GM23338 (cell line): ENCODE results near the gene CXCL8. TPM values are rescaled to one million over a fixed set of nuclear protein-coding genes. Genes with fewer than 3 reads are reported as not detected.
A peak's percentile ranks its signal among the peaks of the same experiment; 100 is the strongest.

Experiments used
- ATAC-seq: fragments of 200-7000 bp; cut with Tn5 transposase; 3 replicates; pipeline ENCODE4 v1.9.1; 2020
- DNase-seq: peaks from one replicate; pipeline ENCODE4 v3.0.0-alpha.2; 2015; ENCODE audit warnings: low spot score
- H2AFZ ChIP-seq: fragments of 200-600 bp; sonication (generic); 2 replicates; pipeline ENCODE4 v1.8.0; 2016; ENCODE audit warnings: antibody characterized with exemption, mild to moderate bottlenecking, moderate library complexity
- H3F3A ChIP-seq: fragments of 200-600 bp; sonication (generic); replicated peaks from 2 replicates; pipeline ENCODE4 v1.8.0; 2017; ENCODE audit warnings: antibody characterized with exemption, mixed run types, low read depth
- H3K27ac ChIP-seq: fragments of 200-600 bp; sonication (generic); 2 replicates; pipeline ENCODE4 v1.6.1; 2016; ENCODE audit warnings: low read depth
- H3K27me3 ChIP-seq: fragments of 200-600 bp; sonication (generic); 2 replicates; pipeline ENCODE4 v1.8.0; 2016; ENCODE audit warnings: mild to moderate bottlenecking, mixed run types, moderate library complexity; ENCODE audit not compliant: insufficient read depth
- H3K36me3 ChIP-seq: fragments of 200-600 bp; sonication (generic); 2 replicates; pipeline ENCODE4 v1.8.0; 2016; ENCODE audit warnings: mild to moderate bottlenecking; ENCODE audit not compliant: insufficient read depth
- H3K4me1 ChIP-seq: fragments of 200-600 bp; sonication (generic); 2 replicates; pipeline ENCODE4 v1.8.0; 2016; ENCODE audit warnings: mild to moderate bottlenecking, moderate library complexity; ENCODE audit not compliant: insufficient read depth
- H3K4me2 ChIP-seq: fragments of 200-600 bp; sonication (generic); 2 replicates; pipeline ENCODE4 v1.7.1; 2017; ENCODE audit warnings: mixed run types
- H3K4me3 ChIP-seq: fragments of 200-600 bp; sonication (generic); 2 replicates; pipeline ENCODE4 v1.6.1; 2016; ENCODE audit warnings: mixed run types
- H3K79me2 ChIP-seq: fragments of 200-600 bp; sonication (generic); replicated peaks from 2 replicates; pipeline ENCODE4 v1.8.0; 2017; ENCODE audit warnings: mild to moderate bottlenecking; ENCODE audit not compliant: insufficient read depth
- H3K9me2 ChIP-seq: fragments of 200-600 bp; sonication (generic); 2 replicates; pipeline ENCODE4 v1.8.0; 2017; ENCODE audit not compliant: insufficient read depth
- H4K20me1 ChIP-seq: fragments of 200-600 bp; sonication (generic); replicated peaks from 2 replicates; pipeline ENCODE4 v1.8.0; 2017; ENCODE audit warnings: mild to moderate bottlenecking; ENCODE audit not compliant: insufficient read depth
- H3K27ac Mint-ChIP-seq: 2 replicates; pipeline ENCODE4 v1.8.0; 2020; ENCODE audit warnings: inconsistent platforms, mild to moderate bottlenecking, moderate library complexity, mixed read lengths
- H3K27me3 Mint-ChIP-seq: 3 replicates; pipeline ENCODE4 v1.8.0; 2022; ENCODE audit warnings: low read depth, mild to moderate bottlenecking, moderate library complexity, mixed read lengths, inconsistent platforms; ENCODE audit not compliant: insufficient read depth, poor library complexity
- H3K36me3 Mint-ChIP-seq: 3 replicates; pipeline ENCODE4 v1.8.0; 2021; ENCODE audit warnings: low read depth, mild to moderate bottlenecking, inconsistent platforms, moderate library complexity, mixed read lengths
- H3K4me1 Mint-ChIP-seq: 3 replicates; pipeline ENCODE4 v1.8.0; 2020; ENCODE audit warnings: mild to moderate bottlenecking, inconsistent platforms, mixed read lengths
- H3K4me3 Mint-ChIP-seq: 3 replicates; pipeline ENCODE4 v1.8.0; 2021; ENCODE audit warnings: moderate library complexity, mild to moderate bottlenecking, inconsistent platforms, mixed read lengths
- H3K9me3 Mint-ChIP-seq: 3 replicates; pipeline ENCODE4 v1.8.0; 2020; ENCODE audit warnings: moderate library complexity, mild to moderate bottlenecking, inconsistent platforms, mixed read lengths
- CREB1 ChIP-seq: fragments of 250-450 bp; sonication (Bioruptor Pico); IDR thresholded peaks from 2 replicates; pipeline ENCODE4 v1.5.0; 2020; ENCODE audit warnings: low read depth, mild to moderate bottlenecking, moderate library complexity
- EZH2 ChIP-seq: fragments of 200-600 bp; sonication (generic); IDR thresholded peaks from one replicate; pipeline ENCODE4 v1.8.0; 2017; ENCODE audit warnings: antibody characterized with exemption, mild to moderate bottlenecking, low read depth; ENCODE audit not compliant: unreplicated experiment
- EZH2phosphoT487 ChIP-seq: fragments of 200-600 bp; sonication (generic); IDR thresholded peaks from one replicate; pipeline ENCODE4 v1.8.1; 2018; ENCODE audit warnings: antibody characterized with exemption; ENCODE audit not compliant: unreplicated experiment
- POLR2AphosphoS5 ChIP-seq: IDR thresholded peaks from 2 replicates; pipeline ENCODE4 v1.6.1; 2016; ENCODE audit warnings: antibody characterized with exemption, low read depth
- STAT1 ChIP-seq: IDR thresholded peaks from one replicate; pipeline ENCODE4 v1.6.1; 2016; ENCODE audit warnings: antibody characterized with exemption; ENCODE audit not compliant: unreplicated experiment
- ZNF114 ChIP-seq: fragments of 250-450 bp; sonication (Bioruptor Pico); IDR thresholded peaks from 2 replicates; pipeline ENCODE4 v1.5.0; 2020; ENCODE audit warnings: mild to moderate bottlenecking, moderate library complexity
- ZNF331 ChIP-seq: fragments of 250-450 bp; sonication (Bioruptor Pico); IDR thresholded peaks from 2 replicates; pipeline ENCODE4 v1.5.0; 2020; ENCODE audit warnings: low read depth, mild to moderate bottlenecking, moderate library complexity
- polyA plus RNA-seq: library from polyadenylated mRNA; unstranded; fragments of >200 nt; fragmentation: Nextera tagmentation; extraction: Ambion mirVana; gene quantifications from 2 replicates; pipeline ENCODE4 v1.2.1, GENCODE V29; 2016
- total RNA-seq: library from RNA; depleted of rRNA; stranded (reverse); fragments of >200 nt; shearing (Covaris generic); gene quantifications from 2 replicates; pipeline ENCODE4 v1.2.3, GENCODE V29; 2014
- TF ChIP-seq, protein P1 (sequence below): IDR thresholded peaks from 2 replicates; pipeline ENCODE4 v1.6.1; 2016; ENCODE audit warnings: antibody characterized with exemption
- TF ChIP-seq, protein P2 (sequence below): IDR thresholded peaks from one replicate; pipeline ENCODE4 v1.6.1; 2018; ENCODE audit warnings: antibody characterized with exemption; ENCODE audit not compliant: unreplicated experiment
- TF ChIP-seq, protein P3 (sequence below): fragments of 250-450 bp; sonication (Bioruptor Pico); IDR thresholded peaks from 2 replicates; pipeline ENCODE4 v1.5.0; 2020; ENCODE audit warnings: mild to moderate bottlenecking, moderate library complexity

Gene CXCL8
- total and polyA plus RNA-seq, 2 experiments from 2014 or later = 0.11 TPM; not detected in 1

DNA sequence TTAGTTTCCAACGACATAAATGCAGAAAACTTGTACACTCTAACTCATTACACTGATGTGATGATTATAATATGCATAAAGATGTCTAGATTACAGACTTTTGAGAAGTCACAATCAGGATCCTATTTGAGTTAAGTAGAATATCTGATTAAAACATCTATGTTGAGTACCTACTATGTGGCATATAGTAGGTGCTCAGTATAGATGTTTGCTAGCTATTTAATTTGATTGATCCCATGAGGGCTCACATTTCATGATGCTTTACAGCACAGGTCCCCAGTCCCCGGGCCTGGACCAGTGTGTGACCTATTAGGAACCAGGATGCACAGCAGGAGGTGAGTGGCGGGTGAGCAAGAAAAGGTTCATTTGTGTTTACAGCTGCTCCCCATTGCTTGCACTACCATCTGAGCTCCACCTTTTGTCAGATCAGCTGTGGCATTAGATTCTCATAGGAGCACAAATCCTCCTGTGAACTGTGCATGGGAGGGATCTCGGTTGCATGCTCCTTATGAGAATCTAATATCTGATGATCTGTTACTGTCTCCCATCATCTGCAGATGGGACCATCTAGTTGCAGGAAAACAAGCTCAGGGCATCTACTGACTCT is 33.0 kb upstream of the CXCL8 start:
- no peaks in the 10 kb centered on the region for H3K9me3 Mint-ChIP-seq
- no peak overlapping the region for H3K27ac Mint-ChIP-seq
- no peak for TF ChIP-seq ZNF114 (CRISPR knock-in tag)
- TF ChIP-seq POLR2AphosphoS5 = no peak
- no peak for TF ChIP-seq ZNF331
- H3K36me3 ChIP-seq = no peaks in the 10 kb centered on the region
- H4K20me1 ChIP-seq = no peaks in the 10 kb centered on the region
- ATAC-seq = no peak
- H3K4me1 ChIP-seq = peaks cover 24% of the 10 kb centered on the region
- H3K27ac ChIP-seq = no peak overlapping the region
- no peaks in the 10 kb centered on the region for H3K27me3 ChIP-seq
- no peak overlapping the region for H3K4me3 Mint-ChIP-seq
- H3K9me2 ChIP-seq = peaks cover 20% of the 10 kb centered on the region
- H3K79me2 ChIP-seq = no peaks in the 10 kb centered on the region
- H3K27me3 Mint-ChIP-seq = no peaks in the 10 kb centered on the region
- DNase-seq = no peak
- peaks cover 34% of the 10 kb centered on the region for H3K4me1 Mint-ChIP-seq
- H3K36me3 Mint-ChIP-seq = no peaks in the 10 kb centered on the region
- no peak overlapping the region for H3K4me2 ChIP-seq
- no peak overlapping the region for H2AFZ ChIP-seq
- H3K4me3 ChIP-seq = no peak overlapping the region
- no peaks in the 10 kb centered on the region for H3F3A ChIP-seq

DNA sequence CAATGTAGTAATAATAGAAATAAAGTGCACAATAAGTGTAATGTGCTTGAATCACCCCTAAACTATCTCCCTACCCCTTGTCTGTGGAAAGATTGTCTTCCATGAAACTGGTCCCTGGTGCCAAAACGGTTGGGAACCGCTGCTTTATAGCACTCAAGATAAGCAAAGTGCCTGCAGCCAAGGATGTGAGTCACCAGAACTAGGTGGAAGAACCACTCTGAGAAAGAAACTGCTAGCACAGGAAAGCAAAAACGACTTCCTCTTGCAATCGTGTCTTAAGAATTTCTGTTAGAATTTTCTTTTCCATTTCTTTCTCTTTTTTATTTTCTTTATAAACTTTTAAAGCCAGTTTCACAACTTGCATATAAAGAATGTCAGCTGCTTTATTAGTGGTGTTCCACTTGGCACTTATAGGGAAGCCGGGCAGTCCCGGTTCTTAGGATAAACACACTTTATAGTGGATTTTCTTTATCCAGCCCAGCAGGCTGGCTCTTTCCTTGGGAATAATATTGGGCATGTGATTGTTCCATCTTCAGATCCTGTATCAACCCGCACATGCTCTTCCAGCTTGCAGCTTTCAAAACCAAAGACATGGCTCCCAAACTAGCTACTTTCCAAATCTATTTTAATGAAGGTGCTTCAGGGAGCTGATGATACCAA is 32.3 kb upstream of the CXCL8 start:
- H3K4me3 Mint-ChIP-seq = no peak overlapping the region
- Histone ChIP-seq H3K27me3 (no peaks in the 10 kb centered on the region), H3K27ac (no peak overlapping the region), H3F3A (no peaks in the 10 kb centered on the region), H3K36me3 (no peaks in the 10 kb centered on the region), H3K4me3 (no peak overlapping the region), H3K4me1 (peaks cover 24% of the 10 kb centered on the region), H2AFZ (0 out of 2 replicates have a peak overlapping the region, but pooled peaks have one; percentile 64), H3K79me2 (no peaks in the 10 kb centered on the region), H3K9me2 (peaks cover 14% of the 10 kb centered on the region), H4K20me1 (no peaks in the 10 kb centered on the region), H3K4me2 (no peak overlapping the region)
- no peak for ATAC-seq
- H3K36me3 Mint-ChIP-seq = no peaks in the 10 kb centered on the region
- no peaks in the 10 kb centered on the region for H3K9me3 Mint-ChIP-seq
- peaks cover 34% of the 10 kb centered on the region for H3K4me1 Mint-ChIP-seq
- H3K27ac Mint-ChIP-seq = no peak overlapping the region
- no peak for DNase-seq
- H3K27me3 Mint-ChIP-seq = no peaks in the 10 kb centered on the region
- TF ChIP-seq, protein P1, sequence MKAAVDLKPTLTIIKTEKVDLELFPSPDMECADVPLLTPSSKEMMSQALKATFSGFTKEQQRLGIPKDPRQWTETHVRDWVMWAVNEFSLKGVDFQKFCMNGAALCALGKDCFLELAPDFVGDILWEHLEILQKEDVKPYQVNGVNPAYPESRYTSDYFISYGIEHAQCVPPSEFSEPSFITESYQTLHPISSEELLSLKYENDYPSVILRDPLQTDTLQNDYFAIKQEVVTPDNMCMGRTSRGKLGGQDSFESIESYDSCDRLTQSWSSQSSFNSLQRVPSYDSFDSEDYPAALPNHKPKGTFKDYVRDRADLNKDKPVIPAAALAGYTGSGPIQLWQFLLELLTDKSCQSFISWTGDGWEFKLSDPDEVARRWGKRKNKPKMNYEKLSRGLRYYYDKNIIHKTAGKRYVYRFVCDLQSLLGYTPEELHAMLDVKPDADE = no peak
- TF ChIP-seq CREB1 (CRISPR knock-in tag) = no peak
- TF ChIP-seq POLR2AphosphoS5 = no peak
- TF ChIP-seq, protein P2, sequence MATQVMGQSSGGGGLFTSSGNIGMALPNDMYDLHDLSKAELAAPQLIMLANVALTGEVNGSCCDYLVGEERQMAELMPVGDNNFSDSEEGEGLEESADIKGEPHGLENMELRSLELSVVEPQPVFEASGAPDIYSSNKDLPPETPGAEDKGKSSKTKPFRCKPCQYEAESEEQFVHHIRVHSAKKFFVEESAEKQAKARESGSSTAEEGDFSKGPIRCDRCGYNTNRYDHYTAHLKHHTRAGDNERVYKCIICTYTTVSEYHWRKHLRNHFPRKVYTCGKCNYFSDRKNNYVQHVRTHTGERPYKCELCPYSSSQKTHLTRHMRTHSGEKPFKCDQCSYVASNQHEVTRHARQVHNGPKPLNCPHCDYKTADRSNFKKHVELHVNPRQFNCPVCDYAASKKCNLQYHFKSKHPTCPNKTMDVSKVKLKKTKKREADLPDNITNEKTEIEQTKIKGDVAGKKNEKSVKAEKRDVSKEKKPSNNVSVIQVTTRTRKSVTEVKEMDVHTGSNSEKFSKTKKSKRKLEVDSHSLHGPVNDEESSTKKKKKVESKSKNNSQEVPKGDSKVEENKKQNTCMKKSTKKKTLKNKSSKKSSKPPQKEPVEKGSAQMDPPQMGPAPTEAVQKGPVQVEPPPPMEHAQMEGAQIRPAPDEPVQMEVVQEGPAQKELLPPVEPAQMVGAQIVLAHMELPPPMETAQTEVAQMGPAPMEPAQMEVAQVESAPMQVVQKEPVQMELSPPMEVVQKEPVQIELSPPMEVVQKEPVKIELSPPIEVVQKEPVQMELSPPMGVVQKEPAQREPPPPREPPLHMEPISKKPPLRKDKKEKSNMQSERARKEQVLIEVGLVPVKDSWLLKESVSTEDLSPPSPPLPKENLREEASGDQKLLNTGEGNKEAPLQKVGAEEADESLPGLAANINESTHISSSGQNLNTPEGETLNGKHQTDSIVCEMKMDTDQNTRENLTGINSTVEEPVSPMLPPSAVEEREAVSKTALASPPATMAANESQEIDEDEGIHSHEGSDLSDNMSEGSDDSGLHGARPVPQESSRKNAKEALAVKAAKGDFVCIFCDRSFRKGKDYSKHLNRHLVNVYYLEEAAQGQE = no peak
- no peak for TF ChIP-seq EZH2
- no peak for TF ChIP-seq ZNF331
- TF ChIP-seq EZH2phosphoT487 = no peak
- TF ChIP-seq, protein P3, sequence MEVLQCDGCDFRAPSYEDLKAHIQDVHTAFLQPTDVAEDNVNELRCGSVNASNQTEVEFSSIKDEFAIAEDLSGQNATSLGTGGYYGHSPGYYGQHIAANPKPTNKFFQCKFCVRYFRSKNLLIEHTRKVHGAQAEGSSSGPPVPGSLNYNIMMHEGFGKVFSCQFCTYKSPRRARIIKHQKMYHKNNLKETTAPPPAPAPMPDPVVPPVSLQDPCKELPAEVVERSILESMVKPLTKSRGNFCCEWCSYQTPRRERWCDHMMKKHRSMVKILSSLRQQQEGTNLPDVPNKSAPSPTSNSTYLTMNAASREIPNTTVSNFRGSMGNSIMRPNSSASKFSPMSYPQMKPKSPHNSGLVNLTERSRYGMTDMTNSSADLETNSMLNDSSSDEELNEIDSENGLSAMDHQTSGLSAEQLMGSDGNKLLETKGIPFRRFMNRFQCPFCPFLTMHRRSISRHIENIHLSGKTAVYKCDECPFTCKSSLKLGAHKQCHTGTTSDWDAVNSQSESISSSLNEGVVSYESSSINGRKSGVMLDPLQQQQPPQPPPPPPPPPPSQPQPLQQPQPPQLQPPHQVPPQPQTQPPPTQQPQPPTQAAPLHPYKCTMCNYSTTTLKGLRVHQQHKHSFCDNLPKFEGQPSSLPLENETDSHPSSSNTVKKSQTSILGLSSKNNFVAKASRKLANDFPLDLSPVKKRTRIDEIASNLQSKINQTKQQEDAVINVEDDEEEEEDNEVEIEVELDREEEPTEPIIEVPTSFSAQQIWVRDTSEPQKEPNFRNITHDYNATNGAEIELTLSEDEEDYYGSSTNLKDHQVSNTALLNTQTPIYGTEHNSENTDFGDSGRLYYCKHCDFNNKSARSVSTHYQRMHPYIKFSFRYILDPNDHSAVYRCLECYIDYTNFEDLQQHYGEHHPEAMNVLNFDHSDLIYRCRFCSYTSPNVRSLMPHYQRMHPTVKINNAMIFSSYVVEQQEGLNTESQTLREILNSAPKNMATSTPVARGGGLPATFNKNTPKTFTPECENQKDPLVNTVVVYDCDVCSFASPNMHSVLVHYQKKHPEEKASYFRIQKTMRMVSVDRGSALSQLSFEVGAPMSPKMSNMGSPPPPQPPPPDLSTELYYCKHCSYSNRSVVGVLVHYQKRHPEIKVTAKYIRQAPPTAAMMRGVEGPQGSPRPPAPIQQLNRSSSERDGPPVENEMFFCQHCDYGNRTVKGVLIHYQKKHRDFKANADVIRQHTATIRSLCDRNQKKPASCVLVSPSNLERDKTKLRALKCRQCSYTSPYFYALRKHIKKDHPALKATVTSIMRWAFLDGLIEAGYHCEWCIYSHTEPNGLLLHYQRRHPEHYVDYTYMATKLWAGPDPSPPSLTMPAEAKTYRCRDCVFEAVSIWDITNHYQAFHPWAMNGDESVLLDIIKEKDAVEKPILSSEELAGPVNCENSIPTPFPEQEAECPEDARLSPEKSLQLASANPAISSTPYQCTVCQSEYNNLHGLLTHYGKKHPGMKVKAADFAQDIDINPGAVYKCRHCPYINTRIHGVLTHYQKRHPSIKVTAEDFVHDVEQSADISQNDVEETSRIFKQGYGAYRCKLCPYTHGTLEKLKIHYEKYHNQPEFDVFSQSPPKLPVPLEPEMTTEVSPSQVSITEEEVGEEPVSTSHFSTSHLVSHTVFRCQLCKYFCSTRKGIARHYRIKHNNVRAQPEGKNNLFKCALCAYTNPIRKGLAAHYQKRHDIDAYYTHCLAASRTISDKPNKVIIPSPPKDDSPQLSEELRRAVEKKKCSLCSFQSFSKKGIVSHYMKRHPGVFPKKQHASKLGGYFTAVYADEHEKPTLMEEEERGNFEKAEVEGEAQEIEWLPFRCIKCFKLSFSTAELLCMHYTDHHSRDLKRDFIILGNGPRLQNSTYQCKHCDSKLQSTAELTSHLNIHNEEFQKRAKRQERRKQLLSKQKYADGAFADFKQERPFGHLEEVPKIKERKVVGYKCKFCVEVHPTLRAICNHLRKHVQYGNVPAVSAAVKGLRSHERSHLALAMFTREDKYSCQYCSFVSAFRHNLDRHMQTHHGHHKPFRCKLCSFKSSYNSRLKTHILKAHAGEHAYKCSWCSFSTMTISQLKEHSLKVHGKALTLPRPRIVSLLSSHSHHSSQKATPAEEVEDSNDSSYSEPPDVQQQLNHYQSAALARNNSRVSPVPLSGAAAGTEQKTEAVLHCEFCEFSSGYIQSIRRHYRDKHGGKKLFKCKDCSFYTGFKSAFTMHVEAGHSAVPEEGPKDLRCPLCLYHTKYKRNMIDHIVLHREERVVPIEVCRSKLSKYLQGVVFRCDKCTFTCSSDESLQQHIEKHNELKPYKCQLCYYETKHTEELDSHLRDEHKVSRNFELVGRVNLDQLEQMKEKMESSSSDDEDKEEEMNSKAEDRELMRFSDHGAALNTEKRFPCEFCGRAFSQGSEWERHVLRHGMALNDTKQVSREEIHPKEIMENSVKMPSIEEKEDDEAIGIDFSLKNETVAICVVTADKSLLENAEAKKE (CRISPR knock-in tag) = no peak
- TF ChIP-seq STAT1 = no peak
